IMR-90 (cell line): ENCODE data around the gene GALNT9. TPM values are rescaled to one million over a fixed set of nuclear protein-coding genes. Genes with fewer than 3 reads are reported as not detected.

Source experiments
- ATAC-seq: fragments of 200-7000 bp; cut with Tn5 transposase; 2 replicates; pipeline ENCODE4 v1.9.1; 2020; ENCODE audit warnings: low read depth, mild to moderate bottlenecking, moderate library complexity
- BruUV-seq: library from RNA; stranded (reverse); fragments of 400-500 nt; replicated peaks from 2 replicates; lab custom pipeline; 2021; lab: Mats Ljungman, UMichigan
- CTCF ChIA-PET: fragments of 300-600 bp; formaldehyde crosslinking; extraction: SDS; loops from one replicate; lab custom pipeline; 2021; ENCODE audit warnings: antibody characterized with exemption; lab: Yijun Ruan, JAX
- POLR2A ChIA-PET: fragments of 300-600 bp; sonication (Branson Sonifier 250); formaldehyde crosslinking; loops from one replicate; lab custom pipeline; 2022; ENCODE audit warnings: antibody characterized with exemption; ENCODE audit not compliant: unreplicated experiment; lab: Charles Lee
- DNase-seq: peaks from one replicate; pipeline ENCODE4 v3.0.0; 2013
- H2AFZ ChIP-seq: replicated peaks from 2 replicates; pipeline ENCODE3; 2013; ENCODE audit warnings: low read length, mild to moderate bottlenecking; ENCODE audit not compliant: poor library complexity
- H2AK5ac ChIP-seq: 2 replicates; pipeline ENCODE4 v1.6.1; 2013; ENCODE audit warnings: low read depth, low read length, inconsistent platforms
- H2AK9ac ChIP-seq: replicated peaks from 2 replicates; pipeline ENCODE3; 2013; ENCODE audit warnings: mild to moderate bottlenecking, low read depth, low read length, moderate library complexity; ENCODE audit not compliant: poor library complexity
- H2BK120ac ChIP-seq: 2 replicates; pipeline ENCODE4 v1.6.1; 2013; ENCODE audit warnings: low read depth, low read length, inconsistent platforms
- H2BK15ac ChIP-seq: 3 replicates; pipeline ENCODE4 v1.6.1; 2013; ENCODE audit warnings: low read depth, low read length, inconsistent platforms
- H2BK20ac ChIP-seq: 2 replicates; pipeline ENCODE4 v1.6.1; 2013; ENCODE audit warnings: low read depth, mild to moderate bottlenecking, inconsistent platforms, low read length, moderate library complexity
- H2BK5ac ChIP-seq: 2 replicates; pipeline ENCODE4 v1.6.1; 2013; ENCODE audit warnings: mild to moderate bottlenecking, low read depth, low read length, inconsistent platforms; ENCODE audit not compliant: poor library complexity, severe bottlenecking
- H3K14ac ChIP-seq: replicated peaks from 2 replicates; pipeline ENCODE4 v1.6.1; 2013; ENCODE audit warnings: low read depth, low read length, inconsistent platforms
- H3K18ac ChIP-seq: 2 replicates; pipeline ENCODE4 v1.6.1; 2013; ENCODE audit warnings: low read depth, low read length, control low read depth
- H3K23ac ChIP-seq: 2 replicates; pipeline ENCODE4 v1.6.1; 2013; ENCODE audit warnings: low read depth, low read length, inconsistent platforms
- H3K27ac ChIP-seq: 2 replicates; pipeline ENCODE4 v1.5.1; 2013; ENCODE audit warnings: mild to moderate bottlenecking, control low read depth, low read length; ENCODE audit not compliant: insufficient read depth
- H3K27me3 ChIP-seq: 2 replicates; pipeline ENCODE4 v1.6.1; 2013; ENCODE audit warnings: low read length; ENCODE audit not compliant: control insufficient read depth, insufficient read depth
- H3K36me3 ChIP-seq: 2 replicates; pipeline ENCODE4 v1.6.1; 2013; ENCODE audit warnings: low read length, mixed read lengths; ENCODE audit not compliant: control insufficient read depth, insufficient read depth
- H3K4ac ChIP-seq: 2 replicates; pipeline ENCODE4 v1.6.1; 2013; ENCODE audit warnings: low read depth, low read length, inconsistent platforms
- H3K4me1 ChIP-seq: 2 replicates; pipeline ENCODE4 v1.6.1; 2013; ENCODE audit warnings: low read length, mixed read lengths; ENCODE audit not compliant: control insufficient read depth, insufficient read depth
- H3K4me2 ChIP-seq: 2 replicates; pipeline ENCODE4 v1.6.1; 2013; ENCODE audit warnings: low read depth, mild to moderate bottlenecking, control low read depth, low read length, moderate library complexity
- H3K4me3 ChIP-seq: 2 replicates; pipeline ENCODE4 v1.5.1; 2013; ENCODE audit warnings: low read depth, mild to moderate bottlenecking, control low read depth, low read length, moderate library complexity; ENCODE audit not compliant: insufficient read depth
- H3K56ac ChIP-seq: 2 replicates; pipeline ENCODE4 v1.6.1; 2013; ENCODE audit warnings: low read length, inconsistent platforms; ENCODE audit not compliant: insufficient read depth; ENCODE audit errors: extremely low read depth
- H3K79me1 ChIP-seq, 2 experiments: 2 replicates each; pipeline ENCODE4 v1.6.1; 2013; ENCODE audit warnings: low read length in 2 of 2, inconsistent platforms in 1 of 2, low read depth in 1 of 2
- H3K9ac ChIP-seq: 2 replicates; pipeline ENCODE4 v1.6.1; 2013; ENCODE audit warnings: low read depth, low read length, control low read depth
- H3K9me1 ChIP-seq: 2 replicates; pipeline ENCODE4 v1.6.1; 2013; ENCODE audit warnings: low read length, inconsistent platforms; ENCODE audit not compliant: insufficient read depth
- H3K9me3 ChIP-seq: 2 replicates; pipeline ENCODE4 v1.6.1; 2013; ENCODE audit warnings: low read length; ENCODE audit not compliant: control insufficient read depth, insufficient read depth
- H4K20me1 ChIP-seq: 2 replicates; pipeline ENCODE4 v1.6.1; 2013; ENCODE audit warnings: low read length, inconsistent platforms; ENCODE audit not compliant: insufficient read depth
- H4K5ac ChIP-seq: 2 replicates; pipeline ENCODE4 v1.6.1; 2013; ENCODE audit warnings: mild to moderate bottlenecking, low read depth, low read length, control low read depth
- H4K8ac ChIP-seq, 2 experiments: 2 replicates each; pipeline ENCODE4 v1.6.1; 2013; ENCODE audit warnings: low read depth in 2 of 2, low read length in 2 of 2, control low read depth in 1 of 2, inconsistent platforms in 1 of 2
- H4K91ac ChIP-seq: 2 replicates; pipeline ENCODE4 v1.6.1; 2013; ENCODE audit warnings: low read depth, low read length, inconsistent platforms; ENCODE audit not compliant: insufficient read depth
- CEBPB ChIP-seq: IDR thresholded peaks from 2 replicates; pipeline ENCODE4 v1.6.1; 2012; ENCODE audit warnings: low read depth, low read length, improper control_type of control experiment
- MAFK ChIP-seq: IDR thresholded peaks from 2 replicates; pipeline ENCODE4 v1.6.1; 2012; ENCODE audit warnings: low read depth, low read length, improper control_type of control experiment
- NFE2L2 ChIP-seq: fragments of 150-350 bp; IDR thresholded peaks from 2 replicates; pipeline ENCODE4 v1.6.1; 2016; ENCODE audit warnings: low read depth, mild to moderate bottlenecking, low read length
- WGBS, 2 experiments: methylation state at CpG; one replicate each; pipeline versions ENCODE4 v1.1.5 to v1.1.7; 2013; ENCODE audit warnings: missing lambda C conversion rate in 2 of 2; ENCODE audit not compliant: insufficient read length in 1 of 2; ENCODE audit errors: extremely low coverage in 2 of 2; 5-methylcytosine and 5-hydroxymethylcytosine counted together
- dilution Hi-C: fragments of 300-500 bp; cut with HindIII; formaldehyde crosslinking; loops from one replicate; pipeline ENCODE4 v1.14.3; 2018; ENCODE audit warnings: low sequenced_read_pairs; ENCODE audit not compliant: unreplicated experiment
- in situ Hi-C: fragments of 300-500 bp; cut with MboI; formaldehyde crosslinking; loops from 3 replicates; pipeline ENCODE4 v1.14.3; 2019; ENCODE audit warnings: low sequenced_read_pairs, inconsistent platforms, mixed read lengths
- intact Hi-C: fragments of 100-400 bp; cut with micrococcal nuclease; formaldehyde crosslinking; loops from 2 replicates; pipeline ENCODE4 v1.10.0; 2022
- polyA plus RNA-seq, 3 experiments: library from polyadenylated mRNA; depleted of rRNA; stranded (reverse); fragments of >200 nt; gene quantifications; 2 replicates each; pipeline ENCODE4 v1.2.3, GENCODE V29; 2012; ENCODE audit warnings: low replicate concordance in 1 of 3
- total RNA-seq: library from RNA; depleted of rRNA; stranded (reverse); fragments of >200 nt; gene quantifications from 2 replicates; pipeline ENCODE4 v1.2.3, GENCODE V29; 2012
- TF ChIP-seq, protein P1 (sequence below): conservative IDR thresholded peaks from 2 replicates; pipeline ENCODE4 v1.5.1; 2012; ENCODE audit warnings: mild to moderate bottlenecking, low read depth, low read length, improper control_type of control experiment

Gene GALNT9
- total and polyA plus RNA-seq, 2 of the 4 experiments (the other 2 are of a cell fraction), result under 0.01 to 0.12 TPM

DNA sequence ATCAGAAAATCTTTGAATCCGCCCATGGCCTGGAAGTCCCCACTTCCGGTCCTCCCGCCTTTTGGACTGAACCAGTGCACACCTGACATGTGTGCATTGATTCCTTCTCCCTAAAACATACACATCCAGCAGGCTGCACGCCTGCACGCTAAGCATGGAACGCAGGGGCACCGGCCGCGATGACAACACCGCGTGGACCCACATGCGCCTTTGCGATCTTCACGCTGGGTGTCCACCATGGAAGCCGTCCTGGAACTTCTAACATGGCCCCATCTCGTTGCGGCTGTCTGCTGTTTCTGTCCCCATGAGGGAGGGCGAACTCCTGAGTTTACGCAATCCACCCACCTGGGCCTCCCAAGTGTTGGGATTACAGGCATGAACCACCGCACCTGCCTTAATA, 73.7 kb downstream of the GALNT9 start:
- Histone ChIP-seq H4K8ac (no peak overlapping the region), H3K56ac (no peak overlapping the region), H3K9me1 (no peaks in the 10 kb centered on the region), H4K5ac (no peak overlapping the region), H2AK9ac (no peak overlapping the region), H2BK20ac (no peak overlapping the region), H3K4ac (no peak overlapping the region), H3K18ac (no peak overlapping the region), H2BK15ac (no peak overlapping the region), H3K36me3 (no peaks in the 10 kb centered on the region), H3K4me2 (no peak overlapping the region), H4K20me1 (no peaks in the 10 kb centered on the region), H3K9ac (no peak overlapping the region), H2AK5ac (no peak overlapping the region), H4K91ac (no peak overlapping the region), H3K79me1 (no peaks in the 10 kb centered on the region), H3K4me1 (no peaks in the 10 kb centered on the region), H3K27me3 (no peaks in the 10 kb centered on the region; the same call in 1 of the 2 replicates), H2BK120ac (no peak overlapping the region), H3K9me3 (no peaks in the 10 kb centered on the region), H2AFZ (no peak overlapping the region), H3K27ac (no peak overlapping the region), H3K23ac (no peak overlapping the region), H3K4me3 (no peak overlapping the region), H3K14ac (no peak overlapping the region), H2BK5ac (no peak overlapping the region)
- ATAC-seq, result no peak
- CTCF ChIA-PET, result no interaction called here
- no TSS peak for BruUV-seq
- intact Hi-C loops, result no loop called here
- in situ Hi-C loops, result no loop called here
- WGBS, 2 experiments, result 71% methylated on average over 14 of the region's 20 CpGs; no CpG with 5 or more reads in 1 of the 2 experiments
- POLR2A ChIA-PET, result no interaction called here
- DNase-seq, result no peak
- dilution Hi-C loops, result no loop called here
- no peak for TF ChIP-seq NFE2L2
- TF ChIP-seq MAFK, result no peak
- TF ChIP-seq, protein P1, sequence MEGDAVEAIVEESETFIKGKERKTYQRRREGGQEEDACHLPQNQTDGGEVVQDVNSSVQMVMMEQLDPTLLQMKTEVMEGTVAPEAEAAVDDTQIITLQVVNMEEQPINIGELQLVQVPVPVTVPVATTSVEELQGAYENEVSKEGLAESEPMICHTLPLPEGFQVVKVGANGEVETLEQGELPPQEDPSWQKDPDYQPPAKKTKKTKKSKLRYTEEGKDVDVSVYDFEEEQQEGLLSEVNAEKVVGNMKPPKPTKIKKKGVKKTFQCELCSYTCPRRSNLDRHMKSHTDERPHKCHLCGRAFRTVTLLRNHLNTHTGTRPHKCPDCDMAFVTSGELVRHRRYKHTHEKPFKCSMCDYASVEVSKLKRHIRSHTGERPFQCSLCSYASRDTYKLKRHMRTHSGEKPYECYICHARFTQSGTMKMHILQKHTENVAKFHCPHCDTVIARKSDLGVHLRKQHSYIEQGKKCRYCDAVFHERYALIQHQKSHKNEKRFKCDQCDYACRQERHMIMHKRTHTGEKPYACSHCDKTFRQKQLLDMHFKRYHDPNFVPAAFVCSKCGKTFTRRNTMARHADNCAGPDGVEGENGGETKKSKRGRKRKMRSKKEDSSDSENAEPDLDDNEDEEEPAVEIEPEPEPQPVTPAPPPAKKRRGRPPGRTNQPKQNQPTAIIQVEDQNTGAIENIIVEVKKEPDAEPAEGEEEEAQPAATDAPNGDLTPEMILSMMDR, result no peak
- TF ChIP-seq CEBPB, result no peak
